ENCODE measurements around the gene KCNC3. TPM values are rescaled to one million over a fixed set of nuclear protein-coding genes. Genes with fewer than 3 reads are reported as not detected.

The KCNC3 gene
- total RNA-seq: not detected in 2 replicates

DNA sequence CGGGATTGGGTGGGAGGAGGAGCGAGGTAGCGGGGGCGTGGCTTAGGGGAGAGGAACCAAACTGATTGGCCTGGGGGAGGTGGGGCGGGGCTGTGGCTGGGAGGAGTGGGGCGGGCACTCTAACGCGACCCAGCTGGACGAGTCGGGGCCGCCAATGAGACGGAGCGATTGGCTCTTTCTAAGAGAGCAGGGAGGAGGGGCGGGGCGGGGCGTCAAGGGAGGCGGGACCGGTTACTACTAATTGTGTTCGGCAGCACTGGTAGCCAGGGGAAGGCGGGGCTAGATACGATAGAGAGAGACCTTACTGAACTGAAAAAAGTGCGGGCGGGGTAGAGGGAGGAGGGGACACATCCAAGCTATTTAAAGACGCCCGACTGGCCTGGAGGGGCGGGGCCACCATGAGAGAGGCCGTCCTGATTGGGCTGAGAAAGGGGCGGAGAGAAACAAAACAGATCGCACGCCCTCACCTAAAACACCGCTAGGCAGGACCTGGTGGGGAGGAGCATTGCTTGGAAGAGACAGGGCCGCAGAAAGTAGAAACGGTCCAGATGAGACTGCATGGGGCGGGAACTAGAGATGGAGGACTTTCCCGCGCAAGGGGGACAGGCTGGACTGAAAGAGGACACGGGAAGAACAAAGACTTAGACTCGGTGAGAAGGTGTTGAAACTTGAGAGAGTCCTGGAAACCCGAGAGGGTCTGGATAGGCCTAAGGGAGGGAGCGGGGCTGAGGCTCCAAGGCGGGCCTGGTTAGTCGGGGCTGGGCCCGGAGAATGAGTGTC, at the start of gene KCNC3:
KCNC3 (minus strand) TSS at position 232 of the 780 bp plus-strand sequence. CDS start 295 bp downstream, outside the sequence.

DNA sequence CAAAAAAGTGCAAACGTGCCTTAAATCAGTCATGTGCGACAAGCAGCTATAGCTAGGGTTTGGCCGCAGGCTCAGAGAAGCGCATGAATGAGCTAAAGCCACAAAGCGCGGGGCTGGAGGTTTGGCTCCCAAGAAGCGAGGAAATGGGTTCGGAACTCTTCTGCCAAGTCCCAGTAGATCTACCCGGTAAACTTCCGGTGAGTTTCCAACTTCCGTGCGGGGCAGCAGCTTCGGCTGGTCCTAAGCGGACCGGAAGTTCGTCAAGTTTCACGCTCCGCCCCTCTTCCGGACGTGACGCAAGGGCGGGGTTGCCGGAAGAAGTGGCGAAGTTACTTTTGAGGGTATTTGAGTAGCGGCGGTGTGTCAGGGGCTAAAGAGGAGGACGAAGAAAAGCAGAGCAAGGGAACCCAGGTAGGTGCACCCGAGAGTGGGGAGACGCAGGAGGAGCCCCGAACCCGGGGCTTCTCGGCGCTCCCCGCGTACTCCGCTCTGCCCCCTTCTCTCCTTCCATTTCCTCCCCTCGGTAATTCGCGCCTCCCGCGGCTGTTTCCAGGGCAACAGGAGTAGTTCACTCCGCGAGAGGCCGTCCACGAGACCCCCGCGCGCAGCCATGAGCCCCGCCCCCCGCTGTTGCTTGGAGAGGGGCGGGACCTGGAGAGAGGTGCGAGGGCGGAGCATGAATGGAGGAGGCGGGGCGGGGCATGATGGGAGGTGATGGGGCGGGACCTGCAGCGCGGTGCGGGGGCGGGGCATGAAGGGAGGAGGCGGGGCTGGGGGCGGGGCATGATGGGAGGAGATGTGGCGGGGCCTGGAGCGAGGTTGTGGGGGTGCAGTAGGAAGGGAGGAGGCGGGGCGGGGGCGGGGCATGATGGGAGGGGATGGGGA, 47.2 kb upstream of the KCNC3 start, which contains the start of gene NR1H2:
NR1H2 (plus strand) TSS at position 292 of the 885 bp plus-strand sequence. CDS start 1,149 bp downstream, outside the sequence.

DNA sequence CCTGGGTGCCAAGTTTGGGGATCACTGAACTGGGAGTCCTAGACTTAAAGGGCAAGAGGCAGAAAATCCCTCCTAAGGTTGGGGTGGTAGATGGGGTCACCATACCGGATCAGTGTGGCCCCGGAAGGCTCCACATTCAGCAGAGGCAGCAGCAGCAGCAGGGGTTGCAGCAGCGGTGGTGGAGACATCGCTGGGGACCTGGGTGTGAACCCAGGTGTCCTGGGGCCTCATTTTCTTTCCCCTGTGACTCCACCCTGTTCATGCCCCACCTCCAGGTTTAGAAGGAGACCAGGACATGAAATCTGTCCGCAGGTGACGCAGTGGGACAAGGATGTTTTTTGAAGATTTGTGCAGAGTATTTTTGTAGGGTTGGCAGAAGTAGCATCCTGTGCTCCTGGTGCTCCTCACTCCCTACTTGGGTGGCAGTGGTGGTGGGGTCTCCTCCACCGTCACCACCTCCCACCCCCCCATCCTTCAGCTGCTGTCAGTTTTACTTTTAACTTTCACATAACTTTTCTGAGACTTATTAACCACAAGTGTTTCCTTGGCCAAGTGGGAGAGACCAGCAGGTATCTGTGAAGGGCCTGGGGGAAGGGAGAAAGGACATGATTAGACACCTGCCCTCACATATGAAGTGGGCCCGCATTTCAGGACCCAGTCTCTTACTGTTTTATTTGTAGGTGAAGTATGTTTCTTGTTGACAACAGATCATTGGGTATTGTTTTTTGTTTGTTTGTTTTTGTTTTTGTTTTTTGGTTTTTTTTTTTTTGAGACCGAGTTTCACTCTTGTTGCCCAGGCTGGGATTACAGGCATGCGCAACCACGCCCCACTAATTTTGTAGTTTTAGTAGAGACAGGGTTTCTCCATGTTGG, 36.5 kb upstream of the KCNC3 start, which contains the start of gene NAPSA:
NAPSA (minus strand) TSS at position 206 of the 873 bp plus-strand sequence; CDS start at position 188, 18 bp downstream.

Other genes starting within 250 kb of the KCNC3 start
- not detected in 2 replicates for gene IZUMO2, start 166.1 kb downstream of the KCNC3 start, total RNA-seq
- 0.08 and 0.23 TPM in 2 replicates for gene MYH14, start 125.8 kb downstream of the KCNC3 start, total RNA-seq
- gene NAPSA, start 36.3 kb upstream of the KCNC3 start, total RNA-seq: 0.15 and 0.23 TPM in 2 replicates
- 57.8 and 77.5 TPM in 2 replicates for gene NR1H2, start 47.1 kb upstream of the KCNC3 start, total RNA-seq
- 40.3 and 64.4 TPM in 2 replicates for gene POLD1, start 55.0 kb upstream of the KCNC3 start, total RNA-seq
- not detected in 2 replicates for gene SPIB, start 89.6 kb upstream of the KCNC3 start, total RNA-seq
- not detected in 2 replicates for gene MYBPC2, start 103.5 kb upstream of the KCNC3 start, total RNA-seq
- 75.7 and 78.8 TPM in 2 replicates for gene EMC10, start 147.1 kb upstream of the KCNC3 start, total RNA-seq
- gene GARIN5A, start 147.5 kb upstream of the KCNC3 start, total RNA-seq: 0.23 and 0.78 TPM in 2 replicates
- gene JOSD2, start 181.8 kb upstream of the KCNC3 start, total RNA-seq: 36.5 and 50.0 TPM in 2 replicates
- not detected in 2 replicates for gene ASPDH, start 184.5 kb upstream of the KCNC3 start, total RNA-seq
- not detected in 2 replicates for gene LRRC4B, start 239.1 kb upstream of the KCNC3 start, total RNA-seq

All from hair follicular keratinocyte (primary cell).